Measurements from ENCODE around the gene SPATS2.
A peak's percentile ranks its signal among the peaks of the same experiment; 100 is the strongest.
"Not testable (repeated sequence)": the region's sequence is repeated elsewhere in the genome, so short reads cannot be mapped to it uniquely, and the experiment has no call there.

Gene SPATS2

GRCh38 chr12:49525942-49526341 is 158.7 kb downstream of the SPATS2 start:
- no peak for DNase-seq

- no peak for DNase-seq
Observed at GRCh38 chr12:49527361-49528130, 160.3 kb downstream of the SPATS2 start.

GRCh38 chr12:49529414-49529813 is 162.2 kb downstream of the SPATS2 start:
- DNase-seq: peak; percentile 55

GRCh38 chr12:49531745-49532144 is 164.5 kb downstream of the SPATS2 start:
- no peak for DNase-seq

GRCh38 chr12:49533331-49533730 is 166.1 kb downstream of the SPATS2 start:
- DNase-seq: no peak

GRCh38 chr12:49534122-49534521 is 166.9 kb downstream of the SPATS2 start:
- DNase-seq: not testable (repeated sequence)

GRCh38 chr12:49534731-49535278 is 167.5 kb downstream of the SPATS2 start:
- DNase-seq: no peak

- no peak for DNase-seq
Observed at GRCh38 chr12:49535921-49536525, 168.8 kb downstream of the SPATS2 start.

- no peak for DNase-seq
Observed at GRCh38 chr12:49536526-49537071, 169.3 kb downstream of the SPATS2 start.

GRCh38 chr12:49537231-49537751 is 170.0 kb downstream of the SPATS2 start:
- DNase-seq: no peak

GRCh38 chr12:49537752-49538509 is 170.7 kb downstream of the SPATS2 start:
- peak; percentile 52 for DNase-seq

- DNase-seq: peak; percentile 89
Observed at GRCh38 chr12:49538510-49539403, 171.5 kb downstream of the SPATS2 start, which contains the start of gene KCNH3. Gene KCNH3 (plus strand): TSS chr12:49539030. CDS start chr12:49539417, 387 bp downstream.

- DNase-seq: no peak
Observed at GRCh38 chr12:49539406-49540228, 172.4 kb downstream of the SPATS2 start.

GRCh38 chr12:49540229-49541139 is 173.2 kb downstream of the SPATS2 start:
- no peak for DNase-seq

- DNase-seq: no peak
Observed at GRCh38 chr12:49541140-49541861, 174.0 kb downstream of the SPATS2 start.

GRCh38 chr12:49541911-49542505 is 174.7 kb downstream of the SPATS2 start:
- no peak for DNase-seq

- DNase-seq: no peak
Observed at GRCh38 chr12:49542592-49543160, 175.4 kb downstream of the SPATS2 start.
